ENCODE data around the gene FANCI.

Gene FANCI

DNA sequence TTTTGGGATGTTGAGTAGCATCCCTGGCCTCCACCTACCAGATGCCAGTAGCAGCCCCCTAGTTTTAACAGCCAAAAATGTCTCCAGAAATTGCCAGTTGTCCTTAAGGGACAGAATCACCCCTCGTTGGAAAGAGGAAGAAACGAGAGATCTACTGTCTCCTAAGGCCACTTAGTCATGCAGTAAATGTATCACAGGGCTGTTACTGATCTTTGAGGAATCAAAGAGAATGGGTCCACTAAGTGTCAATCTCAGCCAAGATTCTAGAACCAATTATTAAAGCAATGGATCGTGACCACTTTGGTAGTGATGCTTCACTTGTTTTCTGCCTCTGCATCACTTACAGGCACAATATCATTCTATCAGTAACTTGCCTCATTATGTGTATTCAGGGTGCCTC is 64.5 kb downstream of the FANCI start:
- no peak for FAIRE-seq

DNA sequence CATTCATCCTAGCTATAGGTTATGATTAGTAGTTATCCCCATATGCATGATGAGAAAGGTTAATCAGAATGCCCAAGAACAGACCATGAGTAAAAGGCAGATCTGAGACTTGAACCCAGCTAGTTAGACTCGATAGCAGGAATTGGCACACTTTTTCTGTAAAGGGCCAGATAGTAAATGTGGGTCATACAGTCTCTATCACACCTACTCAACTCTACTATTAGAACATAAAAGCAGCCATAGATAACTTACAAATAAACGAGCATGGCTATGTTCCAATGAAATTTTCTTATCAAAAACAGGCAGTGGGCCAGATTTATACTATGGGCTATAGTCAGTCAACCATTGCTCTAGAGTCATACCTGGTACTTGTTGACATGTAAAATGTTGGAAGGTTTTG is 66.2 kb downstream of the FANCI start:
- no peak for FAIRE-seq

DNA sequence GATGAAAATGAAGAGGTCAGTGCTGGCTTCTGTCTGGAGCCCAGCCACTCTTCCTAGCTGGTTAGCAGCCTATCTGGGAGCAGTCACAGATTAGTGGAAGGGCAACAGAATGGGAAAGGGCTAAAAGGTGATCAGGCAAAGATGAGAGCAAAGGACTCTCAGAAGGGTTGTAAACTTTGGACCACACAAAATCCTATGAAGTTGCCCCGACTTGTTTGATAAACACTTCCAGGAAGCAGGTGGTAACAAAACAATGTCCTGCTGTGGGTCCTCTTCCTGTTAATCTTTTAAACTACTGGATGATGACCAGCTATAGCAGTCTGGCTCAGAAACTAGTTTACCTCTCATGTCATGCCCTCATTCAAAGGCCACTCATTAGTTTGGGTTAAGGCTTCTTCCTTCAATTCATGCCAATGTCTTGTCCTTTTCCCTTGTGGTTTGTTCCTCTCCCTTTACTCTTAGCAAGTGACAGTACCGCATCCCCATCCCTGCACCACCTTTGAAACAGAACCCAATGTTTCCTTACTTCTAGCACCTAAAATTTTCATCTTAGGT is 71.7 kb downstream of the FANCI start:
- no peak for FAIRE-seq

DNA sequence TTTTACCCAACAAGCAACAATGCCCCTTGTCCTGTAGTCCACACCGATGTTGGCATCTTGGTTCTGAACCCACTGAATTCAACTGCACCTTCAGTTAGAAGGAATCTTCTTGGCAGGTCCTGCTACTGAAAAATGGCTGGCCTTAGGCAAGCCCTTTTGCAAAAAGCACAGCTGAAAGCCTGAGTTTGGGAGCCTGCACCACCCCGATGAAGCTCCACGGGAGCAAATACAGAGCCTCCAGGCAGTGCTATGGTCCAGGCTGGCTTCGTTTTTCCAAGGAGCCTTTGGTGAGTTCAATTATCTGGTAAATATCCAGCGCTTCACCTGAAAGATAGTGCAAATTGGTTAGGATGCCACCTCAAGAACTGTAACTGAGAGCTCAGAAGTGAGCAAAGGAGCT is 72.7 kb downstream of the FANCI start:
- FAIRE-seq: no peak

DNA sequence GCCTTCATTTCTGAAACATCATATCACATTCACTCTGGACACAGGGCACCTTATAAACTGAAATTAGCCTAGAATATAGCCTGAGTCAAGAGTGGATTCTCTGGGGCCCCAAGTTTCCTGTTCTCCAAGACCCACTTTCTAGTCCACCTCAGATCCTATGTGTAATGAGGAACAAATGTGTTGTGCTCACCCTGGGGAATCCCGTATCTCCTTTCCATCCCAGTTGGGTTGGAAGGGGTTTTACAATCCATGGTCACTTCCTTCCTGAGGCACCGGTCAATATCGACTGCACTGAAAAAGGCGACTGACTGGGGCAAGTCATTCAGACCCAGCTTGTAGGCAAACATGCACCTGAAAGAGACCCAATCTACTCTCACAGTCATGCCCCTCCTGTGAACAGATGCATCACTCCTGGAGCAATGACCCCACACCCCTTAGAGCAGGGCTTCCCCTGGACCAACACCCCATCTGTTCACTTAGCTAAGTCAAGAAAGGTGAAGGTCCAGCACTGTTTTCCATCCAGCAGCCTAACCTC is 73.5 kb downstream of the FANCI start:
- no peak for FAIRE-seq

DNA sequence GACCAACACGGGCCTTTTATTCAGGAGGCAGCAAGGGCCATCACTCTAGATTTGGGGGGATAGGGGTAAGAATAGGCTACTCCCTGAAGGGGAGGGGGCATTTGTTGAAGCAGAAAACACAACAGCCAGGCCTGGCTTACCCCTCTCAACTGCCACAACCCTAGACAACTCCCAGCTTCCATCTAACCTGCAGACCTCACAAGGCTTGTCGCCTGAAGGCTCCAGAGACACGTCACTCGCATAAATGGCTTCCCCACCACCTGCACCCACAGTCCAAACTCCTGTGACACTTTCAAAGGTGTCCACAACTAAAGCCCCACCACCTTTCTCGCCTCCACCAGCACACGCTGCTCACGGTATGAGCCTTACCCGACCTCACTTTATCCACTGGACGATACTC is 75.9 kb downstream of the FANCI start:
- no peak for FAIRE-seq

DNA sequence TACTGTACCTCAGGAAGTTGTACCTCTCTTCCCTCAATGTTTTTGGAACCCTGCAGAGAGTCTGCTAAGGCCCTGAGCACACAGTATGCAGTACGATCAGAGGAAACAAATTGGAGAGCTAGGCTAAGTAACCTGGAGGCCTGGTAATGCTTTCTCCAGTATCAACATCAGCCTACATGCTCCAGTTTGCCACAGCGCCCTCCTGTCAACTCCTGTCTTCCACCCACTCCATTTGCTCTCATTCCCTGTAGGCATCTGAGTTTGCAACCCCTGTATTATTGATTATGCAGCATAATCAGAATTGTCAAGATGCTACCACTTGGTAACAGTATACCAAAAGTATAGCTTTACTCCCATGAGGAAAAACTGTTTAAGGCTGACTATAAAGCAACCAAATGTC is 76.4 kb downstream of the FANCI start:
- no peak for FAIRE-seq

DNA sequence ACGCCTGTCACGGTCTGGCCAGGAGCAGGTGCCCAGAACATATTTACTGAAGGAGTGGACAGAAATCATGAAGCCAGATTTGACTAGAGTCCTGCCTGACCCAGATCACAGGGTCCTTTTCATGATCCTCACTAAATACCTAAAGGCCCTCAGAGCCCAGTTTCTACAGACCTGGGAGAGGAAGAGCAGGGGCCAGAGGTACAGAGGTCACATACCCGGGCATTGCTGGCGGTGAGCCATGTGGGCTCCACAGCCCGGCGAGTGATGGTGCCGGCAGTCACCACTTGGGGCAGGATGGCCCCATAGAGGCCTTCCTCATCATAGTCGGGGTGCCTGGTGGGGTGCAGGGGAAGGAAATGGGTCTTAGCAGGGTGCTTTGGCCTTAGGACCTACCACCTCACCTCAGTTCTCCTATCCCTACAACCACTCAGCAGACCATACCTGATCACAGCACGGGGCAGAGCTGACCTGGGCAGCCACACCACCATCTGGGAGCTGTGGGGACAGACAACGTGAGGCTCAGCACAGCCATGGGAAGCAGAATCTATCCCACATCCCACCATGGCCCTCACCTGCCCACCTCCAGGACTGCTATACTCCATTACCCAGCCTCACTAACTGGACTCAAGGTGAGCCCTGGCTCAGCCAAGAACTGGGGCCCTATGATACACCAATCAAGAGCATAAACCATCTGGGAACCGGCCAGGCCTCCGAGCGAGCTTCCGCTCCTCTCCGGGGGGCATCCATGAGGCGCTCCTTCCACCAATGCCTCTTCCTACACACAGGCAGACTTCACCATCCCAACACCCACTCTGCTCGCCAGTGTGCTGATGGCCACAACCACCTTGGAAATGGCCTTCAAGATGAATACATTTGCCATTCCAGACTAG is 78.0 kb downstream of the FANCI start:
- FAIRE-seq: no peak

DNA sequence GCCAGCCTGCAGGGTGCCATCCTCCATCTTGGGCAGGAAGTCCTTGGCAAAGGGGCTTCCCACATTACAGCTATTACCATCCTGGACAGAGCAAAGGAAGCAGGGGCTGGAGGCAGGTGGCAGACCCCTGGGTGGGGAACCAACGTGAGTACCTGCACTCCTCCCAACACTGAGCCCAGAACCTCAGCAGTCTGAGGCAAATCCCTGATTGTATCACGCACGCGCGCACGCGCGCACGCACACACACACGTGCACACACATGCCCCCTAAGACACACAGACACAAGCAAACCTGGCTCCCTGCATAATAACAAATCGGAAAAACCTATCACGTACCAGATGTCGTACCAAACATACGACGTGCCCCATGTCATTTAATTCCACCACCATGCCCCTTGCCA is 79.0 kb downstream of the FANCI start:
- FAIRE-seq: no peak

DNA sequence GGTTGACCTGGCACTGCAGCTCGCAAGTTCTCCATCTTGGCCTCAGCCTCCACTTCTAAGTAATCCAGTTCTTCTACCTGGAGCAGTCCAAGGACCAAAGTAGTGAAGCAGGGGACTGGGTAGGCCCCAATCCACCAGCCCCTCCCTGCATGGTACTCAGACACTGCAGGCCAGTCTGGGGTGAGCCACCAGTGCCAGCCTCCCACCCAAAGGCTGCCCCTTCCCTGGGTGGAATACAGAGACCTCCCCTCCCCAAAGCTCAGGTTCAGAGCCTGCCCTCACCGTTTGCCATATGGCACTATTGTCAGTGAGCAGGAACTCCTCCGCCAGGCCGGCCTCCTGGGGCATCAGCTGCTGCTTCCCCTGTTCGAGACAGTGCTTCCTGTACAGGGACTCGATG is 80.0 kb downstream of the FANCI start:
- no peak for FAIRE-seq

DNA sequence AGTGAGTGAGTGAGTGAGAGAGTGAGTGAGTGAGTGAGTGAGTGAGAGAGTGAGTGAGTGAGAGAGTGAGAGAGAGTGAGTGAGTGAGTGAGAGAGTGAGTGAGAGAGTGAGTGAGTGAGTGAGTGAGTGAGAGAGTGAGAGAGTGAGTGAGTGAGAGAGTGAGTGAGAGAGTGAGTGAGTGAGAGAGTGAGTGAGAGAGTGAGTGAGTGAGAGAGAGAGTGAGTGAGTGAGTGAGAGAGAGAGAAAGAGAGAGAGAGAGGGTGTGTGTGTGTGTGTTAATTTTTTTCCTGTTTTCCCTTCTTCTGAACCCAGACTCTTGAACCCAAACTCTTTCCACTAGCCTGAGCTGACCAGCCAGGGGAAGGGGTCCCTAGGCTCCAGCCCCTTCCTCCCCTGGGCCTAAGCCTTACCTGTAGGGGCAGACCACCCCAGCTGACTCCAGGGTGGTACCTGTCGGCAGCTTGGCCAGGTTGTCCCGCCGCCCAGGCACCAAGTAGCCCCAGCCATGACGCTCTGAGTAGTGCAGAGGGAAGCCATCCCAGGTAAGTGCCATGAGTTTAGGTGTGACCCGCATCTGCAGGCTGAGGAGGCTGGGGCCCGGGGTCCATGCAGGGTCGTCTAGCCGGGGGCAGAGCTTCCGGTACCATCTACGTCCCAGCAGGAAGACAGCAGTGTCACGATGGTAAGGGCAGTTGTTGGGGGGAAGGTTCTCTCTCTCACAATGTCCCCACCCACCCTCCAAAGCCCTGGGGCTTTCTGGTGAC is 81.4 kb downstream of the FANCI start:
- FAIRE-seq: no peak

DNA sequence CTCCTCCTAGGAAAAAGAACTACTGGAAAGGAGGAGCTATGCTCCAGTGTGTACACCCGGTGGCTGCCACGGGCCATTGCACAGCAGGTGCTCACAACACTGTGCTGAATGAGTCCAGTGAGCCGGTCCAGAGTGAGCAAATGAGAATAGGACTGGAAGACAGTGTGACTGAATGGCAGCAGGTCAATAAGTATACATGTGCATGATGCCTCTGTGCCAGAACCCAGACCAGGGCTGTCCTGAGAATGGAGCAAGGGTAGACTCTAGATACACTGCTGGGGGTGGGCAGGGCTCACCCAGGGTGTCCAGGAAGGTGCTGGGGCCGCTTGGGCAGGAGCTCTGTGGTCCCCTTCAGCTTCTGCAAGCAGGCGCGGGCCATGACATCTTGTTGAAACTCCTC is 82.5 kb downstream of the FANCI start:
- FAIRE-seq: no peak

DNA sequence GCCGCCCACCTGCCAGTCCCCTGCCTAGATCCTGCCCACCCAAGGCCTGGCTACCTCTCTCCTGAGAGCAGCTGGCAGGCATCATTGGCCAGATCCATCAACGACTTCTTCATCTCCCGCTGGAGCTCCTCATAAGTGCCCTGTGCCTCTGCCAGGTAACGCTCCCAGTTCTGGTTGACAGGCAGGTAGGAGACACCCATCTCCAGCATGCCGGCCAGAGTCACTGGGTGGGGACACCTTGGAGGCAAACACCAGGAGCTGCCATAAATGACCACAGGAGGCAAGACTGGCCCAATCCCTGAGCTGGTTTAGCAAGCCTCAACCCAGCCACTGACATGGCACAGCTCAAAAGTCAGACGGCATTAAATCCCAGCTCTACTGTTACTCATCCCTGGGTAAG is 83.3 kb downstream of the FANCI start:
- no peak for FAIRE-seq

DNA sequence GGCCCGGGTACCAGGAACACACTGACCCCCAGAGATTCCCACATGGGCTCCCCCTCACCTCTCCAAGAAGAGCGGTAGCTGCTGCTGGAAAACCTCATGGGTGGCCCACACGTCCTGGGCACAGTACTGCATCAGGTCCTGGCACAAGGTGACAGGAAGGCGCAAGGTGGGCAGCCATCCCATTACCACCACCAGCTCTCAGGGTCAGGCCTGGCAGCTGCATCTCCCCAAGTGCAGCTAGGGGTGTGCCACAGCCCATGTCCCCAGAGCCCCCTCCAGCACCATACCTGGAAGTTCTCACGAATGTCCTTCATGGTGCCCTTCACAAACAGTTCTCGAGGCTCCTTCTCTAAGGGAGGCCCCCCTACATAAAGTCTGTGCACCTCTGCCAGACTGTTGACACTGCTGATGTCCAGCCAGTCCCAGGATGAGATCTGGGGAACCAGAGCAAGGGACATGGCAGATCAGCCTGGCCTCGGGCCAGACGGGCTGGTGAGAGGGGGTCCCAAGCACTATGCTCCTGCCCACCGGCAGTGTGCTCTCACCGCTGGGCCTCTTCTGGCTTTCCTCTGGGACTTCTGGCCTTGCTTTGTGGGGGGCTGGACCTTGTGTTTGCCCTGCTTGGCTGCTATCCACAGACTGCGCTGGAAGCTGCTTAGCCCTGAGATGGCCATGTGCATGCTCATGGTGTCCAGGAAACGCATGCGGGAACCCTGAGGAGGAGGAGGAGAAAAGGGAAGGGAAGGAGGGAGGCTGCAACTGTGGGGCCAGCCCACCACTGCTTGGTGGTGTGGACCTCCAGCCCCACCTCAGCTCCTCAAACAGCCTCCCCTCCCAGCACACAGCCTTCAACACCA is 84.8 kb downstream of the FANCI start:
- FAIRE-seq: no peak

DNA sequence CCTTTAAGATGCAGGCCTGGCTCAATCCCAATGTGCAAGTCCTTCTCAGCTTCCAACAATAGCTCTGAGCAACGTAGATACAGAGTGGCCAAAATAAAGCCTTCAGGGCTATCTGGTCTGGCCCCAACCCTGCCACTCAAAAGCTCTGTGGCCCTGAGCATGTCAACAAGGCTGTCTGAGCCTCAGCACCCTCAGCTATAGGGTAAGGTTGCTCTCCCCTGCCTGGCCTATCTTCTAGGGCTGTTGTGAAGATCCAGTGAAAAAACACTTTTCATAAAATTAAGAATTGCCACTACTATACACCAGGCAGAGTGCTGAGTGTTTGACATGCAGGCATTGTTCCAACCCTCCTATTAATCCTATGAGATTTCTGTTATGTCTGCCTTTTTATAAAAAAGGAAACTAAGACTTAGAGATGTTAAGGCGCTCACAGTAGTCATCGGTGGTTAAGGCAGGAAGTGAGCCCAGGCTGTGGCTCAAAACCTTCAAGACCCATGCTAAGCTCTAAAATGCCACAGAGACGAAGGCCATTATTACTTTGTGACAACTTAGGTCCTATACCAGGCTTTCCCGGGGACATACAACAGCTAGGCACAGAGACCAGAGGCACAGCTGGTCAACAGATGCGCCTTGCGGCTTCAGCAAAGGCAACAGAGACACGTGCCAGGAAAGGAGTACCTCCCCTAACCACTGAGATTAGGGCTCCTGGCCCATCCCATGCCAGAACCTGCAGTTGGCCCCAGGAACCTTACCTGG is 85.7 kb downstream of the FANCI start:
- FAIRE-seq: no peak

DNA sequence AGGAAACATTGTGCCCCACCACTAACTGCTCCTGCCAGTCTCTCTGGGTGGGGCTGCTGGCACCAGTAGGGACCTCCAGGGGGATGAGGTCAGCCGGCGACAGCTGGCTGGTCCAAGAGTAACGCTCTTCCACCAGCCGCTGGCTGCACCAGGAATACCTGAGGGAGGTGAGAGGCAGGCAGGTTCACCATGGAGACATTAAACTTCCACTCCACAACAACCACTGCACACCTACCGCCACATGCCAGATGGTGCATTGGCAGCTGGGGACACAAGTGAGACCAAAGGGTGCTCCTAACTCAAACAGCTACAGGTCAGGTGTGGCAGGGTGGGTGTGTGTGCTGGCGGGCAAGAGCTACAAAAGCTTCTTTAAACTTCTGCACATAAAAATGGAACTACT is 86.3 kb downstream of the FANCI start:
- FAIRE-seq: no peak

DNA sequence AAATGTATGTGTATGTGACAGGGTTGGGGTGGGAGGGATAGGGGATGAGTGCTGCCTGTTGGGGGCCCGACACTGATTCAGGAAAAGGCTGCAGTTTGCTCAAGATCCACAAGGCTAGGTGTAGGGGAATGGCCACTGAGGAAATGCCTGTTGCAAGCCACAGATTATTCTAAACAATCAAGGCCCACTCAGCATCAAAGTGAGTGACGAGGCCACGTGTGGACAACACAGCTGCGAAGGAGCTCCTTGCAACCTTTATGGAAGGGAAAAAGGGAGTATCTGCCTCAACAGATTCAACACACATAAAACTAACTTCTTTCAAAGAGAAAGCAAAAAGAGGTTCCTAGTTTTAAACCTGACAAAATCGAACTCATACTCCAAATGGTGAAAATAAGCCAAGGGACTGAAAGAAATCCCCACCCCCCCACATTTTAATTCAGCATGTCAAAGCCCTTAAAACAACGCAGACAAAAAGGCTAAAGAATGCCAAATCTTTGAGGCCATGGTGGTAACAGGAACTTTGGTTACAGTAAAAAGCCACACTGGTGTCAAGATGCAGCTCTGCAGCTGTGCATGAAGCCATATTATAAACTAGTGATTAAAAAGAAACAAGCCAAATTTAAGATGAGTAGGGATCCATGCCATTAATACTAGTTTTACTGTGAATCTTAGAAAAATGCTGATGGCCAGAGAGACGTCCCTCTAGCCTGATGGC is 87.3 kb downstream of the FANCI start:
- FAIRE-seq: no peak

DNA sequence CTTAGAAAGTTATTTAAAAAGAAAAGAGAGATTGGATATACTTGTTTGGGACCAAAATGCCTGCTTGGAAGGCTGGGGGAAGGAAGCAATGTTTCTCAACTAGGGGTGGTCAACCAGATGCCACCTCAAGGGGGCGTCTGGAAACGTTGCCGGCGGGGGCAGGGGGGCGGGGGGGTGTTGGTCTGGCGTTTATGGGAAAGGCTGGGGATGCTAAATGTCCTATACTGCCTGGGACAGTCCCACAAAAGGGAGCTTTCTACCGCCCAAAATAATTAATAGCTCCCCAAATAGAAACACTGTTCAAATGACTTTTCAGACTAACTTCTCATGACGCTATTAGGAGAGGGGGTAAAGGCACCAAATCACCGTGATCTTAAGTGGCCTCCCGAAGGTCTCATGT is 88.7 kb downstream of the FANCI start:
- FAIRE-seq: no peak

DNA sequence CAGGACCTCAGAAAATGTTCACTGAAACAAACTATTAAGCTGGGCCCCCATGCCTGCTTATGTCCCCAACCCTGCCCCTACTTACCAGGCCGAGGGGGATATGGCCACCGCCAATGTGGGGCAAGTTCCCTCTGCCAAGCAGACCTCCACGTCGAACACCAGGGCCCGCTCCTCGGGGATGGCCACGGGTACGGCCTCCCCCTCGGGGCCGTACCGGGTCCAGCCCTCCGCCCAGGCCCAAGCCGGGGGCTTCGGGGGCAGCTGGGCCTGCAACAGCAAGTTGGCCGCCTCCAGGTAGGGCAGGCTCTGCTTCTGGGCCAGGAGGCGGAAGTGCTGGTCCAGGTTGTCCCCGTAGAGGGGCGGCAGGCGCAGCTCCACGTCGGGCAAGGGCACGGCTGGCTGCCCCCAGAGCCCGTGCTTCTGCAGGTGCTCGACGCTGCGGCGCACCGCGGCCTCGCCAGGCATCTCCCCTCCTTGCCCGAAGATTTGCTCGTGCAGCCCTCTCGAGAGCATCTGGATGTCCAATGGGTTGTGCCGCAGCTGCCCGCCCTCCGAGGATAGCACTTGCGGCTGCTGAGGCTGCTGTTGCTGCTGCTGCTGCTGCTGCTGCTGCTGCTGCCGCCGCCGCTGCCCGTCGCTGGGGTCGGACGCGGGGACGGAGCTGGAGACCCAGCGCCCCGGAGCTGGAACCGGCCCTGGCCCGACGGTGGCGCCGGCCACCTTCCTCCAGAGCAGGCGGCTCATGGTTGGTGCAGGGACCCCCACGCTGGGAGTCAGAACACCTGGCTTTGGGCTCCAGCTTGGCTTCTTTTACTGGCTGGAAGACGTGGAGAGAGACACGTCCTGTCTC is 89.5 kb downstream of the FANCI start:
- no peak for FAIRE-seq

DNA sequence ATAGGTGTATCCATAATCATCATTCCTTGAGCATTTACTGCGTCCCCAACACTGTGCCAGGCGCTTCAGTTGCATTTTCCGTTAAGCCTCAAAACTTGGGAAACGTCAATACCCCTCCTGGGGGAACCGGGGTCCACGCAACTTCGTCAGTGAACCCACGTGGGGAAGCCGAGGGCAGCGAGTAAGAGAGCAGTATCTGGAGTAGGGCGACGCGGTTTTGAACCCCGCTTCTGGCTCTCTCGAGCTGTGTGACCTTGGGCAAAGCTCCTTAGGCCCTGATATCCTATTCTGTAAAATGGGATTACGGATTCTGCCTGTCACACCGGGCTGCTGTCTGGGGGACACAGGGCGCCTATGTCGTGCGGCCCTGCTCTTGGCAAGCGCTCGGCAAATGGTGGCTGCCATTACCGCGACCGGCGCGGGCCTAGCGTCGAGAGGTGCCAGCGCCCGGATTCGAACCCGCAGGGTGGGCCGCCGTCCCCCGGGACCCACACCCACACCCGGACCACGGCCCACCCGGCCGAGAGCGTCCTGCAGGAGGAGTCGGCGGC is 90.3 kb downstream of the FANCI start:
- no peak for FAIRE-seq
